ENCODE data around the gene PARD6B.

GRCh38 chr20:50694379-50695134 lies 36.8 kb upstream of the PARD6B start:
- no peak for TF ChIP-seq CTCF (IDR thresholded peaks at IDR 0.05; ENCODE audit: insufficient read depth, low read length, poor library complexity, severe bottlenecking)
- TF ChIP-seq EZH2phosphoT487 (conservative IDR thresholded peaks at IDR 0.05; ENCODE audit: low read length), result no peak

All from SU-DHL-6 (cell line).